ENCODE measurements around the gene SCT.

The SCT gene

DNA sequence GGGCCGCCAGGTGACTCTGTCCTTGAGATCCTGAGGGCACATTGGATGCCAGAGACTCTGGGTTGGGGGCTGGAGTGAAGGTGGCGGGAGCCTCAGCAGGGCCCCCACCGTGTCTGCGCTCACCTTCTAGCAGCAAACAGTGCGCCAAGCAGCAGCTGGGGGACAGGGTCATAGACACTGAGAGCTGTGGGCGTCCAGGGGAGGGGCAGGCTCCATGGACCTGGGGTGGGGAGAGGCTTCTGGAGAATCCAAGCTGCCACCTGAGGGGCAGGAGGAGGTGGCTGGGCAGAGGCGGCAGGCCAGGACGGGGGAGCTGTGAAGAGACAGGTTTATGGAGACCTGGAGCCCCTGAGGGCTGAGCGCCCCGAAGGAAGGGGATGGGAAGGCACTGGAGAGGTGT, 42.7 kb downstream of the SCT start:
- no peak for DNase-seq

GRCh38 chr11:581752-582151, 45.2 kb downstream of the SCT start:
- DNase-seq: no peak

- DNase-seq: no peak
Measured at GRCh38 chr11:581342-581741, 45.6 kb downstream of the SCT start.

DNA sequence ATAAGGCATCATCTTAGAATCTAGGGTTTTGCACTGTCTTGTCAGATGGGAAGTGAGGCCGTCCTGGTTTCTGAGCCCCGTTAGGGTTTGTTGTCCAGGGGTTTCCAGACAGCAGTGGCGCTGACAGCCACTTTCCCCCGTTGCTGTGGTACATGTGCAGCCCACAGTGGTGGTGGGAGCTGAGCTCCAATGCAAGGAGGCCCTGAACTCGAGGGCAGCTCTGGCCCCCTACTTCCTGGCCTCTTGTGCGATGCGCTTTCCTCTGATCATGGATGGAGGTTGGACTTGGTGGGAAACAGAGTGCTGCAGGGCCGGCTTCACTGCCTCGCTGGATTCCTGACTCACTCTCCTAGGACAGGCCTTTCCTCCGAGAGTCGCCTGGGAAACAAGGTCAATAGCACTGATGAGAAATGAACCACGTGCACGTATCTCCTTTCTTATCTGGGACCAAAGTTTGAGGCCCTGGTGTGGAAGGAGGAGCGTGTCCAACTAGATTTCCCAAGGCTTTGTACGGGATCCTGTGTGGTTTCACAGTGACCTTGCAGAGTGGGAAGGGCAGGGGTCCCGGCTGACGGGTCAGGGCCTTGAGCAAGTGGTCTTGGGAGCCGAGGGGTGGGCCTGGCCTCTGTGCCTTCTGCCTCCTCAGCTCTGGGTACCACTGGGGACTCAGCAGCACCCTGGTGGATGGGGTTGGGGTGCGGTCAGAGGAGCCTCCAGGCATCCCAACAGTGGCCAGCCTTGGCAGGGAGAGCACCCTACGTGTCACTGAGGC, 47.0 kb downstream of the SCT start:
- DNase-seq: no peak

GRCh38 chr11:578276-579035, 48.5 kb downstream of the SCT start:
- no peak for DNase-seq

DNA sequence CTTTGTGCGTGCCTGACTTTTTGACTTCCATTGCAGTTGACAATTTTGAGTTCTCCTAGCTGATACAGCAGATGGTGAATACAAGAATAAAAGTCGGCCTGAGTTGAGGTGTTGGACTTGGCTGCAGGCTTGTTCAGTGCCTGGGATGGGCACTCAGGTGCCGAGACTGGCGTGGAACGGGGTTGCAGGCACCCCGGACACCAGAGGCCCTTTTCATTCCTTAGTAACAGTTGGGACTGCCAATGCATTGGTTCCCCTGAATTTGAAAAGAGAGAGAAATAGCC, 49.4 kb downstream of the SCT start:
- no peak for DNase-seq

- DNase-seq: peak in 1 of 2 donors; percentile 6
Measured at GRCh38 chr11:576811-577610, 50.0 kb downstream of the SCT start.

All from inflammatory macrophage (primary cell).